Body of pancreas (tissue), 4 donors: ENCODE data around the gene LDLRAD4. TPM values are rescaled to one million over a fixed set of nuclear protein-coding genes. Genes with fewer than 3 reads are reported as not detected.
A peak's percentile ranks its signal among the peaks of the same experiment; 100 is the strongest.

ENCODE experiments used
- ATAC-seq: fragments of 150-250 bp; one replicate; pipeline ENCODE4 v1.9.1; 2016
- DNase-seq, 4 donors: peaks; one replicate each; pipeline ENCODE4 v3.0.0-alpha.2; 2019
- H3K27ac ChIP-seq, 4 donors: fragments of 200-600 bp; sonication (generic); 1 replicate in 3 of 4; 2 replicates in 1 of 4; pipeline versions ENCODE4 v1.5.1 to v1.6.1; 2016 to 2019; ENCODE audit warnings: mild to moderate bottlenecking in 1 of 4, mixed read lengths in 1 of 4, moderate library complexity in 1 of 4
- H3K27me3 ChIP-seq, 2 donors: fragments of 200-600 bp; sonication (generic); one replicate each; pipeline ENCODE4 v1.6.0; 2016; ENCODE audit warnings: mild to moderate bottlenecking in 1 of 2
- H3K36me3 ChIP-seq, 2 donors: fragments of 200-600 bp; sonication (generic); replicated peaks in 1 of 2; 2 replicates each; pipeline ENCODE4 v1.5.1; 2016; ENCODE audit warnings: low read depth in 2 of 2; ENCODE audit not compliant: insufficient read depth in 1 of 2
- H3K4me1 ChIP-seq: fragments of 200-600 bp; sonication (generic); one replicate; pipeline ENCODE4 v1.6.0; 2016
- H3K4me3 ChIP-seq, 2 donors: fragments of 200-600 bp; sonication (generic); 1 replicate in 1 of 2; 2 replicates in 1 of 2; pipeline ENCODE4 v1.5.1; 2016 to 2019
- H3K9me3 ChIP-seq, 3 donors: fragments of 200-600 bp; sonication (generic); 1 replicate in 2 of 3; 2 replicates in 1 of 3; pipeline ENCODE4 v1.5.1; 2016
- POLR2A ChIP-seq, 3 donors: fragments of 450-650 bp; IDR thresholded peaks; one replicate each; pipeline ENCODE4 v1.6.1; 2016; ENCODE audit warnings: antibody characterized with exemption in 3 of 3, mild to moderate bottlenecking in 2 of 3
- WGBS, 2 donors: methylation state at CpG; one replicate each; pipeline ENCODE4 v1.1.5; 2017; 5-methylcytosine and 5-hydroxymethylcytosine counted together
- intact Hi-C: fragments of 100-400 bp; cut with DNase I; formaldehyde crosslinking; loops from one replicate; pipeline ENCODE4 v1.15.1; 2023
- total RNA-seq, 2 donors: library from RNA; depleted of rRNA; stranded (reverse); fragments of >200 nt; gene quantifications; one replicate each; pipeline ENCODE4 v1.1.0, GENCODE V29; 2016
- TF ChIP-seq, protein P1 (sequence below), 7 experiments: fragments of 450-650 bp in 4 of 7; fragments of 200-600 bp in 3 of 7; sonication (generic) in 3 of 7; IDR thresholded peaks; one replicate each; pipeline ENCODE4 v1.5.1; 2016 to 2019; ENCODE audit warnings: antibody characterized with exemption in 7 of 7

Gene LDLRAD4
- total RNA-seq, 2 donors from 2014 or later = 8.6 to 35.9 TPM

- no peaks in the 10 kb centered on the region for H3K9me3 ChIP-seq
- H3K27ac ChIP-seq = no peak overlapping the region
- H3K36me3 ChIP-seq = no peaks in the 10 kb centered on the region
- no peak for ATAC-seq
- intact Hi-C loops = no loop called here
- H3K4me3 ChIP-seq = no peak overlapping the region
- no peak for TF ChIP-seq POLR2A (IDR thresholded peaks at IDR 0.05)
- TF ChIP-seq, protein P1, sequence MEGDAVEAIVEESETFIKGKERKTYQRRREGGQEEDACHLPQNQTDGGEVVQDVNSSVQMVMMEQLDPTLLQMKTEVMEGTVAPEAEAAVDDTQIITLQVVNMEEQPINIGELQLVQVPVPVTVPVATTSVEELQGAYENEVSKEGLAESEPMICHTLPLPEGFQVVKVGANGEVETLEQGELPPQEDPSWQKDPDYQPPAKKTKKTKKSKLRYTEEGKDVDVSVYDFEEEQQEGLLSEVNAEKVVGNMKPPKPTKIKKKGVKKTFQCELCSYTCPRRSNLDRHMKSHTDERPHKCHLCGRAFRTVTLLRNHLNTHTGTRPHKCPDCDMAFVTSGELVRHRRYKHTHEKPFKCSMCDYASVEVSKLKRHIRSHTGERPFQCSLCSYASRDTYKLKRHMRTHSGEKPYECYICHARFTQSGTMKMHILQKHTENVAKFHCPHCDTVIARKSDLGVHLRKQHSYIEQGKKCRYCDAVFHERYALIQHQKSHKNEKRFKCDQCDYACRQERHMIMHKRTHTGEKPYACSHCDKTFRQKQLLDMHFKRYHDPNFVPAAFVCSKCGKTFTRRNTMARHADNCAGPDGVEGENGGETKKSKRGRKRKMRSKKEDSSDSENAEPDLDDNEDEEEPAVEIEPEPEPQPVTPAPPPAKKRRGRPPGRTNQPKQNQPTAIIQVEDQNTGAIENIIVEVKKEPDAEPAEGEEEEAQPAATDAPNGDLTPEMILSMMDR (IDR thresholded peaks at IDR 0.05) = no peak
- peaks cover 9% of the 10 kb centered on the region for H3K4me1 ChIP-seq
- 71 to 79% methylated on average over 6 of the region's 6 CpGs for WGBS, 2 donors
- no peaks in the 10 kb centered on the region for H3K27me3 ChIP-seq
- no peak for DNase-seq
These were observed 226.8 kb downstream of the LDLRAD4 start for GRCh38 chr18:13445241-13445897.

- Histone ChIP-seq H3K9me3 (no peaks in the 10 kb centered on the region), H3K27ac (no peak overlapping the region), H3K27me3 (no peaks in the 10 kb centered on the region), H3K4me3 (no peak overlapping the region), H3K4me1 (peaks cover 2% of the 10 kb centered on the region), H3K36me3 (no peaks in the 10 kb centered on the region)
- TF ChIP-seq, protein P1 (IDR thresholded peaks at IDR 0.05) = no peak
- TF ChIP-seq POLR2A (IDR thresholded peaks at IDR 0.05) = no peak
- intact Hi-C loops = no loop called here
- WGBS, 2 donors = 86 to 94% methylated on average over 6 of the region's 6 CpGs
- no peak for ATAC-seq
- DNase-seq = no peak
These were observed 227.5 kb downstream of the LDLRAD4 start for GRCh38 chr18:13446024-13446423.

DNA sequence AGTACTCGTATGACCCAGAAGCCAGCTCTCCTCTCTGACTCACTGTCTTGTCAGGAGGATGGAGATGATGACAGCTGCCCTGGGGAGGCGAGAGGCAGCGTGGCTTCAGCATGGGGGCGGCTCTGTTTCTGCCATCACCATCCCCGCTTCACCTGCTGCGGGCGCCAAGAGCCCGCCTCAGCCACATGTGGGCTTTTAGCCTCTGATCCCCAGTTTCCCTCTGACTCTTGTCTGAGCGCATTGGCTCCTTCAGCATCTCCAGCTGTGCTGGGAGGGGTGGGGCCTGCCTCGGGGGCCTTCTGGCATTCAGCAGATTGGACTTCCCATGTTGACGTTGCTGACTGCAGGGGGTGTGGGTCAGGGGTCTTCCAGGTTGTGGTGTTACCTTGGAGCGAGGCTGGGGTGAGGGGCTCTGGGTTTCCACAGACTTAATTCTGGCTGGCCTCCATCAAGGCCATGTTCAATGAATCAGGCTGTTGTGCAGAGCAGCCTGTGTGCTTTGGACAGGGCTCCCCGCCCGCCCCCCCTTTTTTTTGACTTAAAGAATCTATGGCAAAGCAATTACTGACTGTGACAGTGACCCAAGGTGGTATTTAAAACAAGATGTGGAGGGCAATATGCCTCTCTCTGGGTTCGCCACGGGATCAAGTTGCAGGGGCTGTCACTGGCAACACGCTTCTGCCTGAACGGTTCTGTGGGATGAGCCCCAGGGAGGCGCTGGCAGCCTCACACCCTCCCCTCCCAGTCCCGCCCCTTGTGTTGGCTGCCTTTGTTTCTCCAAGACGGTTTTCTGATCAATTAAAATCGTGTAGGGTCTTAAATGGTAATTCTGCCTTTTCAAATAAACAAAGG is 228.3 kb downstream of the LDLRAD4 start:
- no peak overlapping the region for H3K4me3 ChIP-seq
- DNase-seq = no peak
- 76 to 78% methylated on average over 21 to 22 of the region's 22 CpGs for WGBS, 2 donors
- no peaks in the 10 kb centered on the region for H3K9me3 ChIP-seq
- TF ChIP-seq POLR2A (IDR thresholded peaks at IDR 0.05) = no peak
- TF ChIP-seq, protein P1 (IDR thresholded peaks at IDR 0.05) = no peak
- H3K27me3 ChIP-seq = no peaks in the 10 kb centered on the region
- intact Hi-C loops = no loop called here
- peaks cover 6% of the 10 kb centered on the region for H3K4me1 ChIP-seq
- no peak overlapping the region for H3K27ac ChIP-seq
- ATAC-seq = no peak
- no peaks in the 10 kb centered on the region for H3K36me3 ChIP-seq

GRCh38 chr18:13447621-13448334 is 229.2 kb downstream of the LDLRAD4 start:
- no peaks in the 10 kb centered on the region for H3K9me3 ChIP-seq
- H3K4me3 ChIP-seq = no peak overlapping the region
- WGBS, 2 donors = 56 to 72% methylated on average over 22 of the region's 22 CpGs
- H3K27ac ChIP-seq = no peak overlapping the region
- H3K27me3 ChIP-seq = no peaks in the 10 kb centered on the region
- peak; percentile 55 for ATAC-seq
- TF ChIP-seq, protein P1 (IDR thresholded peaks at IDR 0.05) = no peak
- no peak for TF ChIP-seq POLR2A (IDR thresholded peaks at IDR 0.05)
- peak in 1 of 4 donors; percentile 25 for DNase-seq
- H3K36me3 ChIP-seq = no peaks in the 10 kb centered on the region
- H3K4me1 ChIP-seq = peaks cover 6% of the 10 kb centered on the region
- intact Hi-C loops = no loop called here
